GM12875 (cell line): ENCODE measurements around the gene LRP2.

Experiments used
- H3K4me3 ChIP-seq: one replicate; pipeline ENCODE4 v1.5.1; 2011; ENCODE audit warnings: low read depth, low read length, control low read depth
- CTCF ChIP-seq: IDR thresholded peaks from 2 replicates; pipeline ENCODE4 v1.5.1; 2011; ENCODE audit warnings: low read depth, mild to moderate bottlenecking, control low read depth, inconsistent platforms, low read length, moderate library complexity, borderline replicate concordance; ENCODE audit not compliant: insufficient read depth

The LRP2 gene

DNA sequence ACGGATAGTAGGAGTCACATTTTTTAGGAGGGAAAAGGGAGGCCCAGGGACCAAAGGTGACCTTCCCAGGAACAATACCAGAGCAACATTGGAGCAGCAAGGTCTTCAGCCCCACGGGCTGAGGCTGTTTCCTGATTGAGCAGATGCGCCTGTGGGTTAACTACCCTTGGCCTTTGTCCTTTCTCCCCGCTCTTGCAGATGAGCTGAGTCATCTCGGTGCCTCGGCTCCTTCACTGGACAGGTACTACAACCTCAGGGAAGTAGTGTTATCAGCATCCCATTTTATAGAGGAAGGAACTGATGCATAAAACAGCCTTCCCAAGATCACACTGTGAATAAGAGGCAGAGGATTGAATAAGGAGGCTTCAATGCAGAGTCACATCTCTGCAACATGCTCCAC lies 249.5 kb downstream of the LRP2 start:
- TF ChIP-seq CTCF: no peak
- no peak overlapping the region for H3K4me3 ChIP-seq

- no peak overlapping the region for H3K4me3 ChIP-seq
- TF ChIP-seq CTCF: no peak
Observed at GRCh38 chr2:169110916-169111315, 251.4 kb downstream of the LRP2 start.

DNA sequence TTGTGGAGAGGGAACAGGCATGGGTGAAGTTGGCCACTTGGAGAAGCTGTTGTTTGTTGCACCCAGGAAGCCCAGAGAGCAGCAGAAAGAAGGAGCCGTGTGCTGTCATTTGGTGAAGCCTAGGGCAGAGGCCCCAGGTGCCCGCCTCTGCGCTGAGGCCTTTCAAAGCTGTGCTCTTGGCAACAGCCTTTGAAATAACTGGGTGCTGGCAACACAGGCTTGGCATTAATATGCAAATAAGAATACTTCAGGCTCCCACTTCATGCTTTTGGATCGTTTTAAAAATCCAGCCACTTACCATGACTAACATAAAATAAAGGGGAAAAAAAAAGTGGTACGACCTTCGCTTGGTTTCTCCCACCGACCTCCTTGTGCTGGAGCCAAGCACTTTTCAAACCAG lies 251.9 kb downstream of the LRP2 start:
- no peak overlapping the region for H3K4me3 ChIP-seq
- no peak for TF ChIP-seq CTCF

- peak; percentile 86 for TF ChIP-seq CTCF
- no peak overlapping the region for H3K4me3 ChIP-seq
Observed at GRCh38 chr2:169109502-169110409, 252.6 kb downstream of the LRP2 start.

- no peak for TF ChIP-seq CTCF
- no peak overlapping the region for H3K4me3 ChIP-seq
Observed at GRCh38 chr2:169108099-169108884, 254.0 kb downstream of the LRP2 start.

DNA sequence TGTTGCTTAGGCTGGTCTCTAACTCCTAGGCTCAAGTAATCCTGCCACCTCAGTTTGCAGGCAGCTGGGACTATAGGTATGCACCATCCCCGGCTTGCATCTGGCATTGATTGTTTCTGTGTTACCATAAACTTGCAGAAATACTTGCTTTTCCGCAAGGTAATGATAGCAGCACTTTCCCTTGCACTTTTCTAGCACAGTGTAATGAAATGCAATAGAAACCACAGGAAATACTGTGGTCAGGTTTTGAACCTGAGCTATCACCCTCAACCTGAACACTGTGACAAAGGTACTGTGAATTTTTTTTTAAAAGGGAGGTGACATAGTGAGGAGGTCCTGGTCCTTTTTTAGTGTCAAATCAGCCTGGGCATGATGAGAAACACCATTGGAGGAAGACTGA lies 254.7 kb downstream of the LRP2 start:
- no peak for TF ChIP-seq CTCF
- H3K4me3 ChIP-seq: no peak overlapping the region
